Measurements from ENCODE around the gene CNTN4. TPM values are rescaled to one million over a fixed set of nuclear protein-coding genes. Genes with fewer than 3 reads are reported as not detected.

Gene CNTN4
- polyA plus RNA-seq, 1 experiment, result not detected

DNA sequence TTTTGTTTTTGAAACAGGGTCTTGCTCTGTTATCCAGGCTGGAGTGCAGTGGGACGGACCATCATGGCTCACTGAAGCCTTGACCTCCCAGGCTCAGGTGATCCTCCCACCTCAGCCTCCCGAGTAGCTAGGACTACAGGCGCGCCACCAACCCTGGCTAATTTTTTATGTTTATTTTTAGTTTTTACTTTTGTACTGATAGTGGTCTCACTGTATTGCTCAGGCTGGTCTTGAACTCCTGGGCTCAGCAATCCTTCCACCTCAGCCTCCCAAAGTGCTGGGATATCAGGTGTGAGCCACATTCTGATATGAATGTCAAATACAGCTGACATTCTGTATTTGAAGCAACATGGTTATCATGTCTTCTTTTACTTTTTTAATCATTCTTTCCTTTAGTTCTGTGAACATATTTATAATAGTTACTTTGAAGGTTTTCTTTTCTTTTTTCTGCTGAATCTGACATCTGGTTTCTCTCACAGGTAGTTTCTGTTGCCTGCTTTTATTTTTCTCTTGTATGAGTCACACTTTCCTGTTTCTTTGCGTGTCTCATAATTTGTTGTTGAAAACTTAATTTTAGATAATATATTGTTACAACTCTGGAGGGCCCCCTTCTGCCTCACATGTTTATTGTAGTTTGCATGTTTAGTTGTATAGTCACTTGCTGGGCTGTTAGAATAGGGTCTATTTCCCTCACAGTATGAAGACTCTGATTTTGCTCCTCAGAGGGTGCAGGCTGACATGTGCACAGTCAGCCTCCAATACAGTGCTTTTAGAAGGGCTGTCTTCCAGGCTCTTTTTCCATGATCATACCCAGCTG lies 8.4 kb upstream of the CNTN4 start:
- H3K27me3 ChIP-seq (ENCODE audit: control insufficient read depth, insufficient read depth, low read length), result no peaks in the 10 kb centered on the region
- DNase-seq (ENCODE audit: low read depth, low spot score), result no peak
- peaks cover 12% of the 10 kb centered on the region for H3K9me3 ChIP-seq (ENCODE audit: control insufficient read depth, insufficient read depth, low read length)
- ChIA-PET CTCF (no interaction called here), POLR2A (no interaction called here)
- no peak overlapping the region for H3K4me3 ChIP-seq (ENCODE audit: low read depth, low read length)
- TF ChIP-seq, protein P1, sequence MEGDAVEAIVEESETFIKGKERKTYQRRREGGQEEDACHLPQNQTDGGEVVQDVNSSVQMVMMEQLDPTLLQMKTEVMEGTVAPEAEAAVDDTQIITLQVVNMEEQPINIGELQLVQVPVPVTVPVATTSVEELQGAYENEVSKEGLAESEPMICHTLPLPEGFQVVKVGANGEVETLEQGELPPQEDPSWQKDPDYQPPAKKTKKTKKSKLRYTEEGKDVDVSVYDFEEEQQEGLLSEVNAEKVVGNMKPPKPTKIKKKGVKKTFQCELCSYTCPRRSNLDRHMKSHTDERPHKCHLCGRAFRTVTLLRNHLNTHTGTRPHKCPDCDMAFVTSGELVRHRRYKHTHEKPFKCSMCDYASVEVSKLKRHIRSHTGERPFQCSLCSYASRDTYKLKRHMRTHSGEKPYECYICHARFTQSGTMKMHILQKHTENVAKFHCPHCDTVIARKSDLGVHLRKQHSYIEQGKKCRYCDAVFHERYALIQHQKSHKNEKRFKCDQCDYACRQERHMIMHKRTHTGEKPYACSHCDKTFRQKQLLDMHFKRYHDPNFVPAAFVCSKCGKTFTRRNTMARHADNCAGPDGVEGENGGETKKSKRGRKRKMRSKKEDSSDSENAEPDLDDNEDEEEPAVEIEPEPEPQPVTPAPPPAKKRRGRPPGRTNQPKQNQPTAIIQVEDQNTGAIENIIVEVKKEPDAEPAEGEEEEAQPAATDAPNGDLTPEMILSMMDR (IDR thresholded peaks at IDR 0.05; ENCODE audit: low read depth, low read length), result no peak
- no peak overlapping the region for H3K27ac ChIP-seq (ENCODE audit: low read depth, low read length)

DNA sequence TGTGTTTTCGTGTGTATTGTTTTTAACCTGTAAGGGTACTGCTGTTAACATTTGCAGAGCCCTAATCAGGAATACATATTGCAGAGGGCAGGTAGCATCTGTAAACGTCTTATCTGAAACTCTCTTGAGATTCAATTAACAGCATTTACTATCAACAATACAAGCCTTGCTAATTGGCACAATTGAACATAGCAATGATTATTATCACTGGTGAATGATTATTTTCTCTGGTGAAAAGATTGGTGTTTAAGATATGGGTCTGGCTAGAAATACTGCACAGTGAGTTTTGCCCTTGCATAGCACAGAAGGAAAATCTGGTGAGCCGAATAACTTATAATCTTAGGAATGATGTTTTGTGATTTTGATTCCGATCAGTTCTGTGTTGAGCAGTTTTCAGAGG lies 5.9 kb upstream of the CNTN4 start:
- peaks cover 8% of the 10 kb centered on the region for H3K9me3 ChIP-seq (ENCODE audit: control insufficient read depth, insufficient read depth, low read length)
- no peak overlapping the region for H3K4me3 ChIP-seq (ENCODE audit: low read depth, low read length)
- CTCF ChIA-PET, result no interaction called here
- POLR2A ChIA-PET, result no interaction called here
- TF ChIP-seq, protein P1 (IDR thresholded peaks at IDR 0.05; ENCODE audit: low read depth, low read length), result no peak
- H3K27ac ChIP-seq (ENCODE audit: low read depth, low read length), result no peak overlapping the region
- H3K27me3 ChIP-seq (ENCODE audit: control insufficient read depth, insufficient read depth, low read length), result no peaks in the 10 kb centered on the region
- no peak for DNase-seq (ENCODE audit: low read depth, low spot score)

DNA sequence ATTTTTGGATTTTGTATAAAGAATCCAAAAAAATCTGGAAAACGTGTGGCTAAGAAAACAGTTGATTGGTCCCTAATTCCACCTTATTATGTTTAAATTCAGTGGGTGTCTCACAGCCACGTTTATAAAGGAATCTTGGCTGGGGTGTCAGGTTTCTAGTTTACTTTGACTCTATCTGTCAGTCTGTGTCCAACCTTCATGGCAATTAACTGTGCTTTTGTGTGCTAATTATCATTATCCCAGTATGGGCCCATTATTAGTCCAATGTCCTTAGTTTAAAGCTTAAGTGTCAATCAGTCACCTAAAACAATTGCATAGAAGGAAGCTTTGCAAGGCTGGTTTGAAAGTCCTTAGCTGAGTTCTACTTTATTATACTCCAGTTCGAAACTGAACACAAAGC lies 3.7 kb upstream of the CNTN4 start:
- no peak for DNase-seq (ENCODE audit: low read depth, low spot score)
- CTCF ChIA-PET, result no interaction called here
- TF ChIP-seq, protein P1 (IDR thresholded peaks at IDR 0.05; ENCODE audit: low read depth, low read length), result no peak
- H3K9me3 ChIP-seq (ENCODE audit: control insufficient read depth, insufficient read depth, low read length), result peaks cover 21% of the 10 kb centered on the region
- no peak overlapping the region for H3K27ac ChIP-seq (ENCODE audit: low read depth, low read length)
- H3K27me3 ChIP-seq (ENCODE audit: control insufficient read depth, insufficient read depth, low read length), result no peaks in the 10 kb centered on the region
- POLR2A ChIA-PET, result no interaction called here
- no peak overlapping the region for H3K4me3 ChIP-seq (ENCODE audit: low read depth, low read length)

DNA sequence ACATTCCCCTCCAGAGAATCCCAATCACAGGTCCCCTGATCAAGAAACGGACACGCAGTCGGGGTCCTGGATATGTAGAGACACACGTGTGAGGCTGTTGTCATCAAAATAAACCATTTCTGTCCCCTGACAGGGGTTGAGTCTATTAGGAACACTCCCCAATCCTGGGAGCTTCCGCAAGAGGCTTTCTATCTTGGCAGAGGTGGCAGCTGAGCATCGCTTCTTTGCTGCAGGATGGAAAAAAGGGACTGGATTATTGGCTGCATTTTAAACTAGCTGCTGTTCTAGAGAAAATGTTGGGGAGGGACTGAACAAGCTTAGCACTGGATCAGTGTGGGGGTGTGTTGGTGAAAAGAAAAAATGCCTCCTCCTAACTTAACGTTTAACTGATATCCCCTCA lies 2.5 kb upstream of the CNTN4 start:
- ChIA-PET POLR2A (no interaction called here), CTCF (no interaction called here)
- DNase-seq (ENCODE audit: low read depth, low spot score), result no peak
- Histone ChIP-seq H3K27ac (ENCODE audit: low read depth, low read length) (no peak overlapping the region), H3K4me3 (ENCODE audit: low read depth, low read length) (no peak overlapping the region), H3K9me3 (ENCODE audit: control insufficient read depth, insufficient read depth, low read length) (peaks cover 20% of the 10 kb centered on the region), H3K27me3 (ENCODE audit: control insufficient read depth, insufficient read depth, low read length) (no peaks in the 10 kb centered on the region)
- TF ChIP-seq, protein P1 (IDR thresholded peaks at IDR 0.05; ENCODE audit: low read depth, low read length), result no peak

DNA sequence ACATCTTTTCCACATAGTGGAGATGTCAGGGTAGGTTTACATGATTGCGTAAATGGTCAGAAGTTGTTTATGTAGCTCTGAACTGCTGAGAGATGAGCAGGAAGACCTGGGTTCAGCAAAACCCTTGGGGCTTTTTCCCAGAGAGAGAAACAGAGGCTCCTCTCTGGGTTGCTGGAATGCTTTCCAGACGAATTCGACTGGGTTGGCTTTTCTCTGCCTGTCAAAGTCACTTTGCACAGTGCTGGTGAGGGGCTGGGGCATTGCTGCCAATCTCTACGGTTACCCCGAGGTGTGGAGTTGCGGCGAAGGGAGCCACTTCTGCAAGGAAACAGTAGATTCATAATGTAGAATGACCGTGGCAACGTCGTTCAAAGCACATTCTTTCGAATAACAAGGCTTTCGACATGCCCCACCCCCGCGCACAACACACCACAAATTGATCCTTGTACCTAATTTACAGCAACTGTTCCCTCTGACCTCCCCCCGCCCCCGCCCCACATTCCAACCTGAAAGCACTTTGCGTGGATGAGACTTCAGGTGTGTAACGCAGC lies 950 bp upstream of the CNTN4 start:
- H3K4me3 ChIP-seq (ENCODE audit: low read depth, low read length), result no peak overlapping the region
- TF ChIP-seq, protein P1 (IDR thresholded peaks at IDR 0.05; ENCODE audit: low read depth, low read length), result no peak
- CTCF ChIA-PET, result no interaction called here
- POLR2A ChIA-PET, result no interaction called here
- H3K9me3 ChIP-seq (ENCODE audit: control insufficient read depth, insufficient read depth, low read length), result peaks cover 16% of the 10 kb centered on the region
- no peak for DNase-seq (ENCODE audit: low read depth, low spot score)
- H3K27me3 ChIP-seq (ENCODE audit: control insufficient read depth, insufficient read depth, low read length), result no peaks in the 10 kb centered on the region
- H3K27ac ChIP-seq (ENCODE audit: low read depth, low read length), result no peak overlapping the region
